ENCODE measurements around the gene THADA. TPM values are rescaled to one million over a fixed set of nuclear protein-coding genes. Genes with fewer than 3 reads are reported as not detected.

The THADA gene
- total RNA-seq, 1 experiment from 2014 or later = 27.5 TPM

DNA sequence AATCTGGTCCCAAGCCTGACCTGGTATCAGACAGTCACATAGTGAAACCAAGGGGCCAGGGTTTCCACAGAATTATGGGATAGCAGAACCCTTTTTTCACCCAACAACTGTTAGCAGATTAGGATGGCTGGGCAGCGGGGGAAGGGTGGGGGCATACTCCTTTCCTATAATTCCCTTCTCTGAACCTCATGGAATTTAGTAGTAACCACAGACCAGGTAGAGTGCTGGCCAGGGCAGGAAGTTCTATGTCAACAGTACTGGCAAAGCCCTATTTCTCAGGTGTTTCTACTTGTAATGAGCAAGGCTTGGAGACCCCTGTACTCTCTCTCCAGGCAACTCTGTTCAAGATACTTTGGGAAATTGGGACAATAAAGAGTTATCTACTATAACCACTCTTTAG lies 174.6 kb downstream of the THADA start:
- no peak for ATAC-seq

DNA sequence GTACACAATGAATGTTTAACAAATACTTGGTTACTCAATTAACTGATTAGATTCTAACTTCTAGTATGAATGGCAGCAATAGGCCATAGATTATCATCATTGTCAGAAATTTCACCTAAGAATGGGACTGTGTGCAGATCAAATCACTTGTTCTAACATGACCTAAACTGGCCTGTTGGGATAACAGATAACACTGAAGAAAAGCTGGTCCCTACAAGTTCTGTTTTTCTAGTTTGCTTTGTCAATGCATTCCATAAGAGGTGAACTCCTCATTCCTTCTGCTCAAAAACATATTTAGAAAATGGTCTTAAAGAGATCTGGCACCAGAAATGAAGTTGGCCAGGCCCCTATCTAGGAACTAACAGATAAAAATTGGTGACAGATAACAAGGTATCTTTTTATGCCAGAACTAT lies 175.4 kb downstream of the THADA start:
- H3K4me3 Mint-ChIP-seq = no peak overlapping the region
- H3K36me3 Mint-ChIP-seq = no peaks in the 10 kb centered on the region
- DNase-seq (ENCODE audit: low spot score) (no peak), ATAC-seq (no peak)
- no peak overlapping the region for H3K27ac Mint-ChIP-seq
- H3K9me3 Mint-ChIP-seq = no peaks in the 10 kb centered on the region
- no peaks in the 10 kb centered on the region for H3K27me3 Mint-ChIP-seq (ENCODE audit: low read depth)
- H3K4me1 Mint-ChIP-seq = peaks cover 15% of the 10 kb centered on the region
- CTCF ChIA-PET = no interaction called here
- POLR2A ChIA-PET = no interaction called here
- no peak for TF ChIP-seq SP1 (CRISPR knock-in tag; conservative IDR thresholded peaks at IDR 0.05)
- no peak for TF ChIP-seq ZNF423 (CRISPR knock-in tag; IDR thresholded peaks at IDR 0.05)
- TF ChIP-seq MAX (CRISPR knock-in tag; IDR thresholded peaks at IDR 0.05) = no peak
- TF ChIP-seq FOXJ3 (CRISPR knock-in tag; IDR thresholded peaks at IDR 0.05; ENCODE audit: borderline replicate concordance) = no peak
- no peak for TF ChIP-seq GABPB1 (CRISPR knock-in tag; IDR thresholded peaks at IDR 0.05)
- TF ChIP-seq, protein P1, sequence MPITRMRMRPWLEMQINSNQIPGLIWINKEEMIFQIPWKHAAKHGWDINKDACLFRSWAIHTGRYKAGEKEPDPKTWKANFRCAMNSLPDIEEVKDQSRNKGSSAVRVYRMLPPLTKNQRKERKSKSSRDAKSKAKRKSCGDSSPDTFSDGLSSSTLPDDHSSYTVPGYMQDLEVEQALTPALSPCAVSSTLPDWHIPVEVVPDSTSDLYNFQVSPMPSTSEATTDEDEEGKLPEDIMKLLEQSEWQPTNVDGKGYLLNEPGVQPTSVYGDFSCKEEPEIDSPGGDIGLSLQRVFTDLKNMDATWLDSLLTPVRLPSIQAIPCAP (CRISPR knock-in tag; IDR thresholded peaks at IDR 0.05) = no peak
- no peak for TF ChIP-seq KAT7 (CRISPR knock-in tag; IDR thresholded peaks at IDR 0.05; ENCODE audit: borderline replicate concordance)
- TF ChIP-seq CREM (CRISPR knock-in tag; IDR thresholded peaks at IDR 0.05) = no peak
- no peak for TF ChIP-seq ATF3 (CRISPR knock-in tag; conservative IDR thresholded peaks at IDR 0.05)
- TF ChIP-seq ZNF263 (CRISPR knock-in tag; IDR thresholded peaks at IDR 0.05; ENCODE audit: low read depth) = no peak
- TF ChIP-seq RELA (CRISPR knock-in tag; IDR thresholded peaks at IDR 0.05; ENCODE audit: borderline replicate concordance) = no peak
- TF ChIP-seq, protein P2, sequence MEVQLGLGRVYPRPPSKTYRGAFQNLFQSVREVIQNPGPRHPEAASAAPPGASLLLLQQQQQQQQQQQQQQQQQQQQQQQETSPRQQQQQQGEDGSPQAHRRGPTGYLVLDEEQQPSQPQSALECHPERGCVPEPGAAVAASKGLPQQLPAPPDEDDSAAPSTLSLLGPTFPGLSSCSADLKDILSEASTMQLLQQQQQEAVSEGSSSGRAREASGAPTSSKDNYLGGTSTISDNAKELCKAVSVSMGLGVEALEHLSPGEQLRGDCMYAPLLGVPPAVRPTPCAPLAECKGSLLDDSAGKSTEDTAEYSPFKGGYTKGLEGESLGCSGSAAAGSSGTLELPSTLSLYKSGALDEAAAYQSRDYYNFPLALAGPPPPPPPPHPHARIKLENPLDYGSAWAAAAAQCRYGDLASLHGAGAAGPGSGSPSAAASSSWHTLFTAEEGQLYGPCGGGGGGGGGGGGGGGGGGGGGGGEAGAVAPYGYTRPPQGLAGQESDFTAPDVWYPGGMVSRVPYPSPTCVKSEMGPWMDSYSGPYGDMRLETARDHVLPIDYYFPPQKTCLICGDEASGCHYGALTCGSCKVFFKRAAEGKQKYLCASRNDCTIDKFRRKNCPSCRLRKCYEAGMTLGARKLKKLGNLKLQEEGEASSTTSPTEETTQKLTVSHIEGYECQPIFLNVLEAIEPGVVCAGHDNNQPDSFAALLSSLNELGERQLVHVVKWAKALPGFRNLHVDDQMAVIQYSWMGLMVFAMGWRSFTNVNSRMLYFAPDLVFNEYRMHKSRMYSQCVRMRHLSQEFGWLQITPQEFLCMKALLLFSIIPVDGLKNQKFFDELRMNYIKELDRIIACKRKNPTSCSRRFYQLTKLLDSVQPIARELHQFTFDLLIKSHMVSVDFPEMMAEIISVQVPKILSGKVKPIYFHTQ (CRISPR knock-in tag; IDR thresholded peaks at IDR 0.05) = no peak
- no peak for TF ChIP-seq ELF4 (CRISPR knock-in tag; IDR thresholded peaks at IDR 0.05; ENCODE audit: low read depth)
- no peak for TF ChIP-seq ZNF232 (CRISPR knock-in tag; IDR thresholded peaks at IDR 0.05)
- no peak for TF ChIP-seq AFF4 (CRISPR knock-in tag; IDR thresholded peaks at IDR 0.05; ENCODE audit: borderline replicate concordance)
- no peak for TF ChIP-seq MXD4 (CRISPR knock-in tag; IDR thresholded peaks at IDR 0.05; ENCODE audit: borderline replicate concordance)

More for the DNA sequence above, 174.6 kb downstream of the THADA start:
- Mint-ChIP-seq H3K27me3 (ENCODE audit: low read depth) (no peaks in the 10 kb centered on the region), H3K27ac (no peak overlapping the region), H3K9me3 (no peaks in the 10 kb centered on the region), H3K36me3 (no peaks in the 10 kb centered on the region), H3K4me3 (no peak overlapping the region), H3K4me1 (peaks cover 15% of the 10 kb centered on the region)
- ChIA-PET POLR2A (no interaction called here), CTCF (interaction anchor here (0.5 kb wide), 1 partner anchor 46 kb away, joined by 3 read pairs; no protein-coding TSS in a partner anchor)
- DNase-seq (ENCODE audit: low spot score) = no peak
- TF ChIP-seq, protein P3, sequence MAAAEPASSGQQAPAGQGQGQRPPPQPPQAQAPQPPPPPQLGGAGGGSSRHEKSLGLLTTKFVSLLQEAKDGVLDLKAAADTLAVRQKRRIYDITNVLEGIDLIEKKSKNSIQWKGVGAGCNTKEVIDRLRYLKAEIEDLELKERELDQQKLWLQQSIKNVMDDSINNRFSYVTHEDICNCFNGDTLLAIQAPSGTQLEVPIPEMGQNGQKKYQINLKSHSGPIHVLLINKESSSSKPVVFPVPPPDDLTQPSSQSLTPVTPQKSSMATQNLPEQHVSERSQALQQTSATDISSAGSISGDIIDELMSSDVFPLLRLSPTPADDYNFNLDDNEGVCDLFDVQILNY (CRISPR knock-in tag; IDR thresholded peaks at IDR 0.05) = no peak
- no peak for TF ChIP-seq ZNF263 (CRISPR knock-in tag; IDR thresholded peaks at IDR 0.05; ENCODE audit: low read depth)
- TF ChIP-seq, protein P4, sequence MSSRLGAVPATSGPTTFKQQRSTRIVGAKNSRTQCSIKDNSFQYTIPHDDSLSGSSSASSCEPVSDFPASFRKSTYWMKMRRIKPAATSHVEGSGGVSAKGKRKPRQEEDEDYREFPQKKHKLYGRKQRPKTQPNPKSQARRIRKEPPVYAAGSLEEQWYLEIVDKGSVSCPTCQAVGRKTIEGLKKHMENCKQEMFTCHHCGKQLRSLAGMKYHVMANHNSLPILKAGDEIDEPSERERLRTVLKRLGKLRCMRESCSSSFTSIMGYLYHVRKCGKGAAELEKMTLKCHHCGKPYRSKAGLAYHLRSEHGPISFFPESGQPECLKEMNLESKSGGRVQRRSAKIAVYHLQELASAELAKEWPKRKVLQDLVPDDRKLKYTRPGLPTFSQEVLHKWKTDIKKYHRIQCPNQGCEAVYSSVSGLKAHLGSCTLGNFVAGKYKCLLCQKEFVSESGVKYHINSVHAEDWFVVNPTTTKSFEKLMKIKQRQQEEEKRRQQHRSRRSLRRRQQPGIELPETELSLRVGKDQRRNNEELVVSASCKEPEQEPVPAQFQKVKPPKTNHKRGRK (CRISPR knock-in tag; IDR thresholded peaks at IDR 0.05; ENCODE audit: borderline replicate concordance) = no peak
- no peak for TF ChIP-seq CREM (CRISPR knock-in tag; IDR thresholded peaks at IDR 0.05)
- TF ChIP-seq E2F1 (CRISPR knock-in tag; IDR thresholded peaks at IDR 0.05) = no peak
